ENCODE measurements around the gene ITPR3.

DNA sequence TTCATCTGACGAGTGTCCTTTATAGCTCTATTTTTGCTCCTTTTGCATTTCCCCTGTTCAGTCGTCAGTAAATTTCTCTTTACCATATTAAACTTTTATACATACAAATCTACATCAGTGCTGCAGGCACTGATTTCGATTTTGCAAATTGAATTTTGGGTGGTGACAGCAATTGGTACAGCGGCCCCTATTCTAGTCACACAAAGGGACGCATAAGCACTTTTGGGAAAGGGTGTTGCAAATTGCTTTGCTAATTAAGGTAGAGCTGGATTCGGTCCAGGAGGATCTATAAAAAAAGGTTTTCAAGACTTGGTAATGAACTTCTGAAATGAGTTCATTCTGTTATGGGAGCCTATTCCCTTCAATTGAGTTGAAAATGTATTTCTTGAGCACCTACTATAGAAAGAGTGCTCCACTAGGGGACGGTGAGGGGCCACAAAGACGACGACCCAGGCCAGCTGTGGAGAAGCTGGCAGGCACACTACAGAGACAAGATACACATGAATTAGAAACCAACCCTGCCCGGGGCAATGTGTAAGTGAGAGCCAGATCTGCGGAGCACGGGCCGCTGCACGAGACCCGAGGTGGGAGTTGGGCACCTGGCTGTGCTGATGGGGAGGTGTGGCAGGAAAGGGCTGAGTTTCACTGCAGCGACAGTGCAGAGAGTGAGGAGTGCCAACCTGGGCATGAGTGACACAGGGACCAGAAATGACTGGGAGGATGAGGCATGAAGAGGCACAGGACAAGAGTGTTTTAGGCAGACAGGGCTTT lies 85.0 kb downstream of the ITPR3 start:
- TF ChIP-seq CTCF (IDR thresholded peaks at IDR 0.05) (no peak), POLR2A (IDR thresholded peaks at IDR 0.05) (no peak)
